ENCODE data around the gene IRS1.

IRS1 gene

GRCh38 chr2:226690461-226691024, 109.1 kb downstream of the IRS1 start:
- DNase-seq (ENCODE audit: low read depth), result no peak

- no peak for DNase-seq (ENCODE audit: low read depth)
Measured at GRCh38 chr2:226687641-226688253, 111.9 kb downstream of the IRS1 start.

GRCh38 chr2:226684563-226684959, 115.1 kb downstream of the IRS1 start:
- DNase-seq (ENCODE audit: low read depth), result no peak

- no peak for DNase-seq (ENCODE audit: low read depth)
Measured at GRCh38 chr2:226683944-226684562, 115.6 kb downstream of the IRS1 start.

- DNase-seq (ENCODE audit: low read depth), result no peak
Measured at GRCh38 chr2:226683196-226683595, 116.4 kb downstream of the IRS1 start.

Data from stimulated activated CD4-positive, alpha-beta T cell treated with anti-CD3 and anti-CD28 coated beads, Interleukin-2, amount 100 ng/mL, for 4 hours (primary cell).